Parathyroid adenoma (tissue), 2 donors: Measurements from ENCODE around the gene LPAR3.

ENCODE experiments used
- H2AFZ ChIP-seq: fragments of 300-600 bp; sonication (generic); one replicate; pipeline ENCODE4 v1.7.0; 2017; ENCODE audit warnings: antibody characterized with exemption, mild to moderate bottlenecking
- H3K27ac ChIP-seq: fragments of 300-600 bp; sonication (generic); one replicate; pipeline ENCODE4 v1.7.0; 2017
- H3K27me3 ChIP-seq: fragments of 300-600 bp; sonication (generic); one replicate; pipeline ENCODE4 v1.7.0; 2017; ENCODE audit warnings: low read length; ENCODE audit not compliant: control insufficient read depth, insufficient read depth
- H3K36me3 ChIP-seq: fragments of 300-600 bp; sonication (generic); one replicate; pipeline ENCODE4 v1.7.0; 2017; ENCODE audit warnings: low read length; ENCODE audit not compliant: control insufficient read depth, insufficient read depth
- H3K4me1 ChIP-seq: fragments of 300-600 bp; sonication (generic); one replicate; pipeline ENCODE4 v1.7.0; 2017; ENCODE audit warnings: control low read depth
- H3K4me2 ChIP-seq: fragments of 300-600 bp; sonication (generic); one replicate; pipeline ENCODE4 v1.7.0; 2017; ENCODE audit warnings: low read length
- H3K4me3 ChIP-seq: fragments of 300-600 bp; sonication (generic); one replicate; pipeline ENCODE4 v1.7.0; 2017; ENCODE audit warnings: low read depth, low read length
- H3K79me2 ChIP-seq: fragments of 300-600 bp; sonication (generic); one replicate; pipeline ENCODE4 v1.7.0; 2017; ENCODE audit warnings: control low read depth
- H3K9ac ChIP-seq: fragments of 300-600 bp; sonication (generic); one replicate; pipeline ENCODE4 v1.7.0; 2017; ENCODE audit warnings: mild to moderate bottlenecking
- H3K9me3 ChIP-seq: fragments of 300-600 bp; sonication (generic); one replicate; pipeline ENCODE4 v1.7.0; 2017; ENCODE audit warnings: low read length; ENCODE audit not compliant: control insufficient read depth
- TF ChIP-seq, protein P1 (sequence below): fragments of 300-600 bp; sonication (generic); IDR thresholded peaks from one replicate; pipeline ENCODE4 v1.7.0; 2017; ENCODE audit warnings: antibody characterized with exemption, mild to moderate bottlenecking
- donor health status: primary hyperparathyroidism.

The LPAR3 gene

DNA sequence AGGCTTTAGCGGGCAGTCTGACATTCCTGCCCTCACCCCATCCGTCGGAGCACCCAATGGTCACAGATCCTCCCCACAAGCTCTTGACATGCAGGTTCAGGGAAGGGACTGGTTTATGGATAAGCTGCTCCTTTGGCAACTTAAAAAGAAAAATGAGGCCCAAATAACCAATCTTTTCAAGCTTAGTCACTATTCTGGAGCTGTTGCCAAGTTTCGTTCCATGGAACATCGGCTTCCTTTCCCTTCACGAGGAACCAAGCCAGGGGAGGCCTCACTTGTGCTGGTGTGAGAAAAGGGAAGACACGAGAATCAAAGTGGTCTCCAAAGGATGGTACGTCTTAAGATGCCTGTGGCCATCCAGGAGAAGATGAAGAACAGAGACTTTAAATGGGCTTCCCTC is 46.1 kb upstream of the LPAR3 start:
- no peaks in the 10 kb centered on the region for H3K27me3 ChIP-seq

DNA sequence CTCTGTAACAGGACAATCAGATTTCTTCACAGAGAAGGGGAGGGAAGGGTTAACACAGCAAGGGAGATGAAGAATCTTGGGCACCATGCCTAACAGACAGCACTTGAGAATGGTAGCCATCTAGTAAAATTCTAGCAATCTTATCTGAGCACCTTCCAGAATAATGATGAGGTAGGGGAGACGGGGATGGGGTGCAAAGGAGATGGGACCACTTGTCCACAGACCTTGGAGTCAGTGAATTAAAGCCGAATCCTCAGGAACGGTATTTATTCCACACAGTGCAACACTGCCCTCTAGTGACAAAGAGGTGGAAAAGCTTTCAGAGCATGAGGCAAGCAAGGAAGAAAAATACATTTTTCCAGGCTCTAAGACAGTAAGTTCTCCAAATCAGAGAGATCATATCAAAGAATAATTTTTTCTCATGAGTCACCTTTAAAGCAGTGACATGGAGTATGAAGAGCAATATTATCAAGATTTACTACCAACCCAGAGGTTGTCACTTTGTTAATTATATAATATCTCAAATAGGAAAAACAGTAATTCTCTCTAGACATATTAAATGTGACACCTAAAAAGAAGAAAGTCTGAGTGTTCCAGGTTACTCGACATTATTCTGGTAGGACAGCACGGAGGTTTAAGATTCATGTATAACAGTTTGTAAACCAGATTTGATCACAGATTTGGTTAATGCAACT is 43.3 kb upstream of the LPAR3 start:
- no peak overlapping the region for H3K9ac ChIP-seq
- no peaks in the 10 kb centered on the region for H3K27me3 ChIP-seq
- TF ChIP-seq, protein P1, sequence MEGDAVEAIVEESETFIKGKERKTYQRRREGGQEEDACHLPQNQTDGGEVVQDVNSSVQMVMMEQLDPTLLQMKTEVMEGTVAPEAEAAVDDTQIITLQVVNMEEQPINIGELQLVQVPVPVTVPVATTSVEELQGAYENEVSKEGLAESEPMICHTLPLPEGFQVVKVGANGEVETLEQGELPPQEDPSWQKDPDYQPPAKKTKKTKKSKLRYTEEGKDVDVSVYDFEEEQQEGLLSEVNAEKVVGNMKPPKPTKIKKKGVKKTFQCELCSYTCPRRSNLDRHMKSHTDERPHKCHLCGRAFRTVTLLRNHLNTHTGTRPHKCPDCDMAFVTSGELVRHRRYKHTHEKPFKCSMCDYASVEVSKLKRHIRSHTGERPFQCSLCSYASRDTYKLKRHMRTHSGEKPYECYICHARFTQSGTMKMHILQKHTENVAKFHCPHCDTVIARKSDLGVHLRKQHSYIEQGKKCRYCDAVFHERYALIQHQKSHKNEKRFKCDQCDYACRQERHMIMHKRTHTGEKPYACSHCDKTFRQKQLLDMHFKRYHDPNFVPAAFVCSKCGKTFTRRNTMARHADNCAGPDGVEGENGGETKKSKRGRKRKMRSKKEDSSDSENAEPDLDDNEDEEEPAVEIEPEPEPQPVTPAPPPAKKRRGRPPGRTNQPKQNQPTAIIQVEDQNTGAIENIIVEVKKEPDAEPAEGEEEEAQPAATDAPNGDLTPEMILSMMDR, result peak; percentile 77

More for the DNA sequence above, 46.1 kb upstream of the LPAR3 start:
- Histone ChIP-seq H2AFZ (no peak overlapping the region), H3K9me3 (no peaks in the 10 kb centered on the region), H3K36me3 (no peaks in the 10 kb centered on the region), H3K4me2 (no peak overlapping the region), H3K79me2 (no peaks in the 10 kb centered on the region), H3K27ac (no peak overlapping the region), H3K4me3 (no peak overlapping the region), H3K4me1 (no peaks in the 10 kb centered on the region), H3K9ac (no peak overlapping the region)
- TF ChIP-seq, protein P1, result no peak

DNA sequence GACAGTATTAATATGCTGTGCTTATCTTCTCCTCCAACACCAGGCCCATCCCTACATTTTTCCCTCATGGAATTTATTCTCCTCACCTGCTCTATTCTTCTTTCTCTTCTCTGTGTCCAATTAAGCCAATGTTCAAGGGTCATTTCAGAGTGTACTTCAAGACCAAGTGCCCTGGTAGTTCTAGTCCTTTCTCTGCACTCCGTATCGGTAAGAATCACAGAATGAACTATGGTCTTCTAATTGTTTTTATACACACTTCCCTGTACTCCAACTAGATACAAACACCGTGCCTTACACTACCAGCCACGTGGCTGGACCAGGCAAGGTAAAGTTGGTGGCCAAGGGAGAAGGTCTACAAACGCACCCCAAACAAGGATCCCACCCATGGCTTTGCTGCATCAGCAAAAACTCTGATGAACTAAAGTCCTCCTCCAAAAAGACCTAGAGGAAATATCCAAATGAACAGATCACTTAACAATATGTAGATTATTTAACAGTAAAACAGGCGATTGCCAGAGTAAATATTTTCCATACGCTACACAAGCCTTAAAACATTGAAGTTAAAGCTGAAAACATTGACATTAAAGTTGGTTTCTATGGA is 40.1 kb upstream of the LPAR3 start:
- no peak overlapping the region for H3K9ac ChIP-seq
- no peaks in the 10 kb centered on the region for H3K79me2 ChIP-seq
- no peak overlapping the region for H3K4me3 ChIP-seq
- no peak overlapping the region for H3K4me2 ChIP-seq
- no peak overlapping the region for H3K27ac ChIP-seq
- TF ChIP-seq, protein P1, result no peak
- no peaks in the 10 kb centered on the region for H3K36me3 ChIP-seq
- no peak overlapping the region for H2AFZ ChIP-seq
- H3K4me1 ChIP-seq, result no peaks in the 10 kb centered on the region
- no peaks in the 10 kb centered on the region for H3K27me3 ChIP-seq
- H3K9me3 ChIP-seq, result no peaks in the 10 kb centered on the region

More for the DNA sequence above, 43.3 kb upstream of the LPAR3 start:
- Histone ChIP-seq H3K4me1 (no peaks in the 10 kb centered on the region), H3K9me3 (no peaks in the 10 kb centered on the region), H3K27ac (no peak overlapping the region), H3K36me3 (no peaks in the 10 kb centered on the region), H3K79me2 (no peaks in the 10 kb centered on the region), H2AFZ (no peak overlapping the region), H3K4me2 (no peak overlapping the region), H3K4me3 (no peak overlapping the region)

DNA sequence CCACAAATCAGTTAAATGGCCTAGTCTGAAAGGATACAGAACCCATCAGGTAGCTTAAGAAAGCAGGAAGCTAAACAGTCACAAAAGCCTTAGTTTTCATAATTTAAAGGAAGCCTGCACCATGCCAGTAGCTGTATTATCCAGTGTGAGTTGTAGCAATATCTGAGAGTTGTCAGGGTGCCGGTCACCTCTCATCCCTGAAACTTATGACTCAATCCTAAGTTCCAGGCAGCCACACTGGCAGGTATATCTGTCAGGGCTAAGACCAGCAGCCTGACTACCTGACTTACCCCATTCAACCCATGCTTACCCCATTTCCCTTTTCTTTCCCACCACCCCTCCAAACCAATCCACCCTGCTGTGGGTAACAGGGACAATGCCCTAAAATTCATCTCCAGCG is 37.8 kb upstream of the LPAR3 start:
- H3K36me3 ChIP-seq, result no peaks in the 10 kb centered on the region
- H3K27ac ChIP-seq, result no peak overlapping the region
- H2AFZ ChIP-seq, result no peak overlapping the region
- H3K4me3 ChIP-seq, result no peak overlapping the region
- no peaks in the 10 kb centered on the region for H3K79me2 ChIP-seq
- no peak overlapping the region for H3K9ac ChIP-seq
- H3K9me3 ChIP-seq, result no peaks in the 10 kb centered on the region
- H3K4me1 ChIP-seq, result no peaks in the 10 kb centered on the region
- H3K27me3 ChIP-seq, result no peaks in the 10 kb centered on the region
- TF ChIP-seq, protein P1, result no peak
- no peak overlapping the region for H3K4me2 ChIP-seq

DNA sequence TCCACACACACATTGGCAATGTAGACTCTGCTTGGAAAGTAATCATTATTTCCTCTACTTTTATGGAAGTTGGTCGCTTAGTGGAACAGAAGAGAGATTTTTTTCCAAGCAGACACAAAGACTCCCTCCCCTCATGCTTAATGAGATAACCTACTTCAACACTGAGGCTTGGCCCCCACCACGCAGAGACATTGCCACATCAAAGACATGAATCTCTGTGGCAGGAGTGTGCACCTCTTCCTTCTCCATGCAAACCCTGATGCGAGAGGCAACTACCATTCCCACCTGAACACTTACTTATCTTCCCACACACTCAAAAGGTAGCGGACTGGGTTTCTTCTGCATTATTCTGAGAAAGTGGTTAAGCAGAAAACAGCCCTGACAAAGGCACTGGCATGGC is 37.3 kb upstream of the LPAR3 start:
- H3K4me3 ChIP-seq, result no peak overlapping the region
- H3K27me3 ChIP-seq, result no peaks in the 10 kb centered on the region
- no peak overlapping the region for H3K9ac ChIP-seq
- TF ChIP-seq, protein P1, result no peak
- no peaks in the 10 kb centered on the region for H3K9me3 ChIP-seq
- no peak overlapping the region for H3K4me2 ChIP-seq
- no peaks in the 10 kb centered on the region for H3K79me2 ChIP-seq
- H2AFZ ChIP-seq, result no peak overlapping the region
- no peaks in the 10 kb centered on the region for H3K4me1 ChIP-seq
- no peak overlapping the region for H3K27ac ChIP-seq
- H3K36me3 ChIP-seq, result no peaks in the 10 kb centered on the region
